HG03460 (cell line): Measurements from ENCODE around the gene ADGRE1.
"Not testable (repeated sequence)": the region's sequence is repeated elsewhere in the genome, so short reads cannot be mapped to it uniquely, and the experiment has no call there.

Source experiments
- ATAC-seq: cut with Tn5 transposase; IDR thresholded peaks from one replicate; pipeline ENCODE4 v1.9.1; 2021; ENCODE audit not compliant: unreplicated experiment

The ADGRE1 gene

GRCh38 chr19:6887316-6887715, at the start of gene ADGRE1:
Gene ADGRE1 (plus strand): TSS chr19:6887579. CDS start chr19:6887609, 30 bp downstream.
- ATAC-seq = no peak

GRCh38 chr19:6838062-6838655, 49.2 kb upstream of the ADGRE1 start:
- no peak for ATAC-seq

DNA sequence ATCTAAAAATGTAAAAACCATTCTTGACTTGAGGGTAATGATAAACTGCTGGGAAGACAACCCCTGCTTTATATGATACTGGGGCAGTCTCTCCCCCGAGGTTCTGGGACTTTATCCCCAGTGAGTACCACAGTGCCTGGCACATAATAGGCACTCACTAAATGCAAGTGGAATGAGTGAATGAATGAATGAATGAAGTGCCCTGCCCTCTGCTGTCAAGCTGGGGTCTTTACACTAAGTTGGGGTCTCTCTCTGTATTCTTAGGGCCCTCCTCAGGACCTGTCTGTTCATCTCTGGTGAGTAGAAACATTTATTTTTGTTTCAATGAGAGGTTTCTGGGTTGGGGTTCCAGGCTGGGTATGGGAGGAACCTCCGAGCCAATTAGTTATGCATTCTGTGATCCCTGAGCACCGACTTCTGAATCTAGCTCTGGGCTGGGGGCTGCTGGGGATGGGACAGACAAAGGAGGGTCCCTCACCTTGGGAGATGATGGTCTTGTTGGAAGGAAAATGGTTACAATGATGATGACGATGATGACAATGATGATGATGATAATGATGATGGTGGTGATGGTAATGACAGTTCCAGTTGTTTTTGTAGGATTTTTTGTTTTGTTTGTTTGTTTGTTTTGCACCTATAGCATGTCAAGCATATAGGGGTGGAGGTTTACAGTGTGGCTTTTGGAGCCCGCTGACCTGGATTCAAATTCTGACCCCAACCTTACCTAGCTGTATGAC, 44.3 kb upstream of the ADGRE1 start:
- ATAC-seq = no peak

- no peak for ATAC-seq
These were observed 39.6 kb upstream of the ADGRE1 start for GRCh38 chr19:6847828-6848200.

GRCh38 chr19:6848986-6849385, 38.4 kb upstream of the ADGRE1 start:
- no peak for ATAC-seq

- ATAC-seq = no peak
These were observed 37.5 kb upstream of the ADGRE1 start for GRCh38 chr19:6849876-6850275.

GRCh38 chr19:6851359-6851758, 36.0 kb upstream of the ADGRE1 start:
- no peak for ATAC-seq

- ATAC-seq = no peak
These were observed 35.4 kb upstream of the ADGRE1 start for GRCh38 chr19:6852001-6852400.

DNA sequence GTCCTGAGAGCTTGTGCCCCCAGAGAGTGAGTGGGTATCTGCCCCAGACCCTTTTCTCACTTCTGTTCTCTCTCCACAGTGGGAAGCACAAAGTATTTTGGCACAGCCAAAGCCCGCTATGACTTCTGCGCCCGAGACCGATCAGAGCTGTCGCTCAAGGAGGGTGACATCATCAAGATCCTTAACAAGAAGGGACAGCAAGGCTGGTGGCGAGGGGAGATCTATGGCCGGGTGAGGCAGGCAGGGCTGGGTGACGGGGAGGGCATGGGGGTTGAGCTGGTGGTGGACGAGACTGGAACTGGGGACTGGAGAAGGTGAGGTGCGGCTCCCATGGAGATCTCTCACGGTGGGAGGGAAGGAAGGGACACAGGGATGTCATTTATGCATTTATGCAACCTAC, 33.5 kb upstream of the ADGRE1 start:
- ATAC-seq = no peak

- ATAC-seq = no peak
These were observed 32.6 kb upstream of the ADGRE1 start for GRCh38 chr19:6854758-6855157.

GRCh38 chr19:6856749-6857372, 30.5 kb upstream of the ADGRE1 start:
- ATAC-seq = no peak

DNA sequence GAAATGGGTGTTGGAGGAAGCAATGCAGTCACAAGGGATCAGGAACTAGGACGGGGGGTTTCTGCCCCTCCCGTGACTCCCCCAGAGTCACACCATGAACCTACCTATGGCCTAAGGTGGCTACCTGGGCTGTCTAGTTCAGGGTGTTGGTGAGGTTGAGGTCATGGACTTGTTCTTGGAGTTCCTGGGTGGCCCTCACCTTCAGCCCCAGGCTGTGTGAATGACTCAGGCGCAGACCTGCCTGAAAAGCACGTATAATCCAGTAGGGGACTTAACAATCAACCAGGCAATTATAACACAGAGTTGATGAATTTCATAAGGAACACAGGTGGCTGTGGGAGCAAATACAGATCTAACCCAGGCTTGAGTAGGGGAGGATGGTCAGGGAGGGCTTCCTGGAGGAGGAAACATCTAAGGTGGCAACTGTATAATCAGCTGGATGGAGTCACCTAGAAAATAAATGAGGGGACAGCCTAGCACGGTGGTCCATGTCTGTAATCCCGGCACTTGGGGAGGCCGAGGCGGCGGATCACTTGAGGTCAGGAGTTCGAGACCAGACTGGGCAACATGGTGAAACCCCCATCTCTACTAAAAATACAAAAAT, 25.6 kb upstream of the ADGRE1 start:
- ATAC-seq = no peak

DNA sequence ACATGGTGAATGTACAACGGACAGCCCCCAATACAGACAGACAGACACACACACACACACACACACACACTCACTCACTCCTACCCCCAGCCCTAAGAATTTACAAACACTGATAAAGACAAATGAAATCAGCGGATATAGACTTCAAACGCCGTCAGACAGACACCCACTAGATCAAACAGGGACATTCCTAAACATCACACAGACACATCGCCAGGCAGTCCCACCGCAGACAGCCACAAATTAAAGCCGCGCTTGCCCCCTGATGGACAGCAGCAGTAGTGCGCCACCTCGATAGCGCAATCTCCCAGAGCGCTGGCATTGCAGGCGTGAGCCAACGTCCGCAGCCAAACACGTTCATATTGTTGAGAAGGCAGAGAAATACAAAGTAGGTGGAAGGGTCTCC, 24.7 kb upstream of the ADGRE1 start:
- ATAC-seq = peak; percentile 50

- ATAC-seq = no peak
These were observed 22.9 kb upstream of the ADGRE1 start for GRCh38 chr19:6864325-6864940.

DNA sequence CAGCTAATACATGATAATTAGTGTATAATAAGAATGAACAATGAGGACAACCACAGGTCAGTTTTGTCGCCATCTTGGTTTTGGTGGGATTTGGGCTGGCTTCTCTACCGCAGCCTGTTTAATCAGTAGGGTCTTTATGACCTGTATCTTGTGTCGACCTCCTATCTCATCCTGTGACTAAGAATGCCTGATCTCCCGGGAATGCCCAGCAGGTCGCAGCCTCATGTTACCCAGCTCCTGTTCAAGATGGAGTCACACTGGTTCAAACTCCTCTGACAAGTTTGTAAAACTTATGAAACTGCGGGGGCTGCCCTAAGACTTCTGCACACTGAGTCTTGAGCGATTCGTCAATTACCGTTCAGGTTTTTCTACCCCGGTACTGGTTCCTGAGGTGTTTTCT, 21.5 kb upstream of the ADGRE1 start:
- ATAC-seq = no peak

- ATAC-seq = no peak
These were observed 20.6 kb upstream of the ADGRE1 start for GRCh38 chr19:6866741-6867151.

GRCh38 chr19:6868351-6868750, 19.0 kb upstream of the ADGRE1 start:
- ATAC-seq = no peak

GRCh38 chr19:6869151-6869882, 18.1 kb upstream of the ADGRE1 start:
- ATAC-seq = not testable (repeated sequence)

DNA sequence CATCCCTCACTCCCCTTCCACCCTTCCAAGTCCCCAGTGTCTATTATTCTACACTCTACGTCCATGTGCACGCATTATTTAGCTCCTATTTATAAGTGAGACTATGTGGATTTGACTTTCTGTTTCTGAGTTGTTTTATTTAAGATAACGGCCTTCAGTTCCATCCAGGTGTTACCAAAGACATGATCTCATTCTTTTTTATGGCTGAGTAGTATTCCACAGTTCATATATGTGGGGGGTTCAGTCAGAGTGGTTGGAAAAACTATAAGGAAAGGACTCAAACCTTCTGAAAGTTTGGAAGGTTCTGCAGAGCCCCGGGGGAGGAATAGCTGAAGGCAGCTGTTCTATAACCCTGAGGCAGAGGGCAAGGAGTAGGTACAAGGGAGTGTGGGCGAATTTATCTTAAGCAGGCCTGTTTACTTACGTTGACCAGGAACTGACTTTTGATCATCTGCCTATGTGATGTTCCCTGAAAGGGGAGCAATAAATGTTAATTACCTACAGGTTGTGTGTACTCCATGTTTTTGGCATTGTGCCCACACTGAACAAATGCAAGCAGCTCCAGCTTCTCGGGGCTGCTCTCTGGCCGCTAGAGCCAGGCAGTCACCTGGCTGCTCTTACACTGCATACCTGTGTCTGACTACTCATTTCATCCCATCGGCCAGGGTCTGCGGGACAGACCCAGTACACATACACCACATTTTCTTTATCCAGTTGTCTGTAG, 13.5 kb upstream of the ADGRE1 start:
- no peak for ATAC-seq

GRCh38 chr19:6875218-6875617, 12.2 kb upstream of the ADGRE1 start:
- no peak for ATAC-seq
